Astrocyte of the cerebellum (primary cell): ENCODE data around the gene EEF1A2.

Experiments used
- DNase-seq: peaks from one replicate; pipeline ENCODE4 v3.0.0-alpha.2; 2011; ENCODE audit warnings: low read depth
- H3K4me3 ChIP-seq: 2 replicates; pipeline ENCODE4 v1.5.1; 2011; ENCODE audit warnings: mild to moderate bottlenecking, low read depth, low read length, moderate library complexity
- in situ Hi-C: cut with HindIII; loops from 2 replicates; pipeline ENCODE4 v1.10.0; 2017; ENCODE audit warnings: low sequenced_read_pairs
- TF ChIP-seq, protein P1 (sequence below): IDR thresholded peaks from 2 replicates; pipeline ENCODE4 v1.5.1; 2012; ENCODE audit warnings: low read length, low read depth, moderate library complexity, mild to moderate bottlenecking; ENCODE audit errors: missing control alignments

The EEF1A2 gene

DNA sequence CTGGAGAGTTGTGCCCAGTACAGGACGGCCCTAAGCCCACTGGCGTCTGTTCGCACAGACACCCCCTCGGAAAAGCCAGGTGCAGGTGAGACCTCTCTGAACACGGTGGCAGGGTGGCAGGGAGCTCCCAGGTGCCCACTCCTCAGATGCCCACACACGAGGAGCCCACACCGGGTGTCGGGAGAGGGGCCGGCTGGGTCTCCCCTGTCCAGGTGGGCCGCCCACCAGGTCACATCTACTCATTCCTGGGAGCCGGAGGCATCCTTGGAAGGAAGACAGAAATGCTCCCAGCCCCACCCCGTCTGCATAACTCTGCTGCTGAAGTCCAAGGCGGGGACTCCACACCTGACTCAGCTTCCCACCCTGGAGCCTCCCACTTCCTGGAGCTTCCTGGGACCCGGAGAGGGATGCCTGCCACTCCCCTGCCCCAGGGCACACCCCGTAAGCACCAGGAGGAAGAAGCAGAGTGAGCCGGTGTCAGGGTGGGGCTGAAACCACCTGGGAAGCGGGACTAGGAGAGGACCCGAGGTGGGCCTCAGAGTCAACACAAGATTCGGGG is 46.2 kb upstream of the EEF1A2 start:
- no peak for DNase-seq
- TF ChIP-seq, protein P1, sequence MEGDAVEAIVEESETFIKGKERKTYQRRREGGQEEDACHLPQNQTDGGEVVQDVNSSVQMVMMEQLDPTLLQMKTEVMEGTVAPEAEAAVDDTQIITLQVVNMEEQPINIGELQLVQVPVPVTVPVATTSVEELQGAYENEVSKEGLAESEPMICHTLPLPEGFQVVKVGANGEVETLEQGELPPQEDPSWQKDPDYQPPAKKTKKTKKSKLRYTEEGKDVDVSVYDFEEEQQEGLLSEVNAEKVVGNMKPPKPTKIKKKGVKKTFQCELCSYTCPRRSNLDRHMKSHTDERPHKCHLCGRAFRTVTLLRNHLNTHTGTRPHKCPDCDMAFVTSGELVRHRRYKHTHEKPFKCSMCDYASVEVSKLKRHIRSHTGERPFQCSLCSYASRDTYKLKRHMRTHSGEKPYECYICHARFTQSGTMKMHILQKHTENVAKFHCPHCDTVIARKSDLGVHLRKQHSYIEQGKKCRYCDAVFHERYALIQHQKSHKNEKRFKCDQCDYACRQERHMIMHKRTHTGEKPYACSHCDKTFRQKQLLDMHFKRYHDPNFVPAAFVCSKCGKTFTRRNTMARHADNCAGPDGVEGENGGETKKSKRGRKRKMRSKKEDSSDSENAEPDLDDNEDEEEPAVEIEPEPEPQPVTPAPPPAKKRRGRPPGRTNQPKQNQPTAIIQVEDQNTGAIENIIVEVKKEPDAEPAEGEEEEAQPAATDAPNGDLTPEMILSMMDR = no peak
- in situ Hi-C loops = no loop called here

DNA sequence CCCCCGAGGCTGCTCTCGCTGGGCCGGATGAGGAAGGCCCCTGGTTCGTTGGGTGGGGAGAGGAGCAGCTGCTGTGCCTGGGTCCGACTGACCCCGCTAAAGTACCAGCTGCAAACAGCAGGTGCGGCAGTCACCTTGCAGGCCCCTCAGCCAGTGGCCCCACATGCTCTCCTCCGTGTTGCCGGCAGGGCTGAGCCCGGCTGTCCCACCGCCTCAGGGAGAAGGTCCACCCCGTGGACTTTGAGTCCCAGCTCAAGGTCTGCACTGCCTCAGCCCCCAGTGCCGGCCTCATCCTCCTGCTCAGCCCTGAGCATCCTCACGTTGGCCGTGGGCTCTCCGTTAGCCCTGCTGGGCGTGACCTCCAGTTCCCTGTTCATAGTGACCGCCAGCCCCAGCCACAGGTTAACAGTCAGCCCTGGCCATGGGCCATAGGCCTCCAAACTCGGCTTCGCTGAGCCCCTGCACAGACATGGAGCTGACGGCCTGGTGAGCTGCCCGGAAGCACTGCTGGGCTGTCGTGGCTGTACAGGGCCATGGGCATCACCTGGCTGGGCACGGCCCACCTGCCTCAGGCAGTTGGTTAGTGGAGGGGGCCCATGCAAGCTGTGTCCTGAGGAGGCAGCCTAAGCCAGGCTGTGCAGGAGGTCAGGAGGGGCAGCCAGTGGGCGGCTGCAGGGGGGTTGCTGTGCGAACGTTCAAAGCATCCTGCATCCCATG is 45.5 kb upstream of the EEF1A2 start:
- H3K4me3 ChIP-seq = no peak overlapping the region
- no peak for DNase-seq
- in situ Hi-C loops = no loop called here
- TF ChIP-seq, protein P1 = no peak

More for the DNA sequence above, 46.2 kb upstream of the EEF1A2 start:
- H3K4me3 ChIP-seq = no peak overlapping the region

DNA sequence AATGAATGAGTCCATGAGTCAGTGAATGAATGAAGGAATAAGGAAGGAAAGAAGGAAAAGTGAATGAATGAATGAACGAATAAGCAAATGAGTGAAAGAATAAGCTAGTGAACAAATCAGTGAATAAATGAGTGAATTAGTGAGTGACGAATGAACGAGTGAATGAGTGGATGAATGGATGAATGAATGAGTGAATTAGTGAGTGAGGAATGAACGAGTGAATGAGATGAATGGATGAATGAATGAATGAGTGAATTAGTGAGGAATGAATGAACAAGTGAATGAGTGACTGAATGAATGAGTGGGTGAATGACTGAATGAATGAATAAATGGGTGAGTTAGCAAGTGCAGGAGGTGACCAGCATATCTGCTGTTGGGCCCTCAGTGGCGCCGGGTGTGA is 44.9 kb upstream of the EEF1A2 start:
- in situ Hi-C loops = no loop called here
- DNase-seq = no peak
- TF ChIP-seq, protein P1 = no peak
- no peak overlapping the region for H3K4me3 ChIP-seq

DNA sequence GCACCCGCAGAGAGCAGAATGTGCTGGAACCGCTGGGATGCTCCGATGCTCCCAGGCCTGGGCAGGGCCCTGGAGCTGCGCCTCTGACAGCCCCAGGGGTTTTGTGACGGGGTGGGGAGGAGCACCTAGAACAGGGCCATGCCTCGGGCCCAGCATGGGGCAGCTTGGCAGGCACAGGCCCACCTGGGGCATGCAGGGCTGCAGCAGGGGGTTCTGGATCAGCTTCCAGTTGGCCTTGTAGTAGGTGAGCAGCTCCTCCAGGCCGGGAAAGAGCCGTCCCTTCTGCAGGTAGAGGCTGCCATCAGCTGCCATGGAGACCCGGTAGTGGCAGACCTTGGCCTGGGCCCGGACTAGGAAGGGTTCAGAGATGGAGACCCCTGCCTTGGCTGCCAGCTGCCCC is 44.2 kb upstream of the EEF1A2 start:
- TF ChIP-seq, protein P1 = no peak
- in situ Hi-C loops = no loop called here
- no peak overlapping the region for H3K4me3 ChIP-seq
- DNase-seq = no peak

DNA sequence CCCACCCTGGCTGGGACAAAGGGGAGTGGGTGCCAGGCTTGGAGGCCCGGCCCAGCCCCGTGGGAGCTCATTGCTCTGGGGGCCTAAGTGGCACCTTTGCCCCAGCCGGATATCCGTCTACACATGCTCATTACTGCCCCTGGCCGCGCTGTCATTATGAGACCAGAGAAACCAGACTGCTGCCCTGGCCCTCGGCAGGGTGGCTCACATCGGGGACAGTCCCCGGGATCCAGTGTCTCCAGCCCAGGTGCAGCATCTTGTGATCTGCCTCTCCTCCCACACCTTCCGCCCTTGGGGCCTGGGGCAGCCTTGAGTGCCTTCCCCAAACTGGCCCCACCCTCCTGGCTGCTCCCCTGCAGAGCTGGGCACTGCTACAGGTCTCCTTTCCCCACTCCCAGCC is 43.8 kb upstream of the EEF1A2 start:
- DNase-seq = no peak
- H3K4me3 ChIP-seq = no peak overlapping the region
- TF ChIP-seq, protein P1 = no peak
- in situ Hi-C loops = no loop called here

DNA sequence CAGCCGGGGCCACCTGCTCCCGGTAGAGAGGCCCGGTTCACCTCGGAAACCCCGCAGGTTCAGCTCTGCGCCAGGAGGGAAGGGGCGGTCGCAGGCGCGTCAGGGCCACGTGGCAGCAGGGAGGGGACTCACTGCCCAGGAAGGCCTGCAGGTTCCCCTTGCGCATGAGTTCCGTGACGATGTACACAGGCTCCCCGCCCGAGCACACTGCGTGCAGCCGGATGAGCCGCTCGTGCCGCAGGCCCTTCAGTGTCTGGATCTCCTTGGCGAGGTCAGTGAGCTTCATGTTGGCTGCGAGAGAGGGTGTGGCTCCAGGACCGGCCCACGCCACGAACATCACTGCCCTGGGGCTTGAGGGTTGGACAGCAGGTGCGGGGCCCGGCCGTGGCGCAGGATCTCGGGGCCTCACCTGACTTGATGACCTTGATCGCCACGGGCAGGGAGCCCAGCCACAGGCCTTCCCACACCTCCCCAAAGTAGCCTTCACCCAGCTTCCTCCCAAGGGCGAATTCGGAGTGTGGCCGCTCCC is 43.2 kb upstream of the EEF1A2 start:
- TF ChIP-seq, protein P1 = no peak
- DNase-seq = no peak
- in situ Hi-C loops = no loop called here
- no peak overlapping the region for H3K4me3 ChIP-seq
